GM19239 (cell line): ENCODE data around the gene SLC25A33.
"Not testable (repeated sequence)": the region's sequence is repeated elsewhere in the genome, so short reads cannot be mapped to it uniquely, and the experiment has no call there.

ENCODE experiments used
- DNase-seq: peaks from one replicate; pipeline ENCODE4 v3.0.0; 2011; ENCODE audit warnings: low spot score; ENCODE audit not compliant: insufficient read length
- FAIRE-seq: peaks from 2 replicates; lab custom pipeline; 2011; peaks lifted over from hg19 to GRCh38; lab: Jason Lieb, UNC

Gene SLC25A33

DNA sequence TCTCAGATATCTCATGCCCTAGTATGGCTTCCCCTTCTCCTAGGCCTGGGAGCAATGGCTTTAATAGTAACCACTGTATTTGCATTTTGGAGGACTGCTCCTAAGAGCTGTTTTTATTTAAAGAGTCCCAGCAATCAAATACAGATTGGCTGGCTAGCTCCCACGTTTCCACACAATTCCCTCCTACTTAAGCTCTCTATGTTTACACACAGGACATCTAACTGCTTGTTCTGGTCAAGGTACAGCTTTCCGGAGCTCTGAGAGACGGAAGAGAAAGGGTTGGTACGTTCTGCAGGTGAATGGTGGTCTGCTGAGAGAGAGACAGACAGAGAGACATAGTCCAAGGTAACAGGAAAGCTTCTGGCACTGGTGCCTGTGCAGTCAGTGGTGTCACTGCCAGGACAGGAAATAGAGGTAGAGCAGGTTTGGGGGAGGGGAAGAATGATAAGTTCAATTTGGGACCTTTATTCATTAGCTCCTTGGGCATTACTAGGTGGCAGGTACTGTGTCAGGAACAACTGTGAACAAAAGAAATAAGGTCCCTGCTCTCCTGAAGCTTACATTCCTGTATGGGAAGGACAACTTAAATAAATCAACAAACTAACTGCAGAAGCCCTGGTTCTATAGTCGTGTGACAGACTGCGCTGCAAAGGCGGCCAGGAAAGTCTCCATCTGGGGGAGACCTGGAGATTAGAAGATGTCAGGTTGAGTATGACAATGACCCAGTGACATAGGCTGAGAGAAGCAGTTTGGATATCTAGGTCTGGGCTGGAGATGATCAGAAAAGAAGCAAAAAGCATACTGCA lies 1.2 kb upstream of the SLC25A33 start:
- peak; percentile 54 for FAIRE-seq

DNA sequence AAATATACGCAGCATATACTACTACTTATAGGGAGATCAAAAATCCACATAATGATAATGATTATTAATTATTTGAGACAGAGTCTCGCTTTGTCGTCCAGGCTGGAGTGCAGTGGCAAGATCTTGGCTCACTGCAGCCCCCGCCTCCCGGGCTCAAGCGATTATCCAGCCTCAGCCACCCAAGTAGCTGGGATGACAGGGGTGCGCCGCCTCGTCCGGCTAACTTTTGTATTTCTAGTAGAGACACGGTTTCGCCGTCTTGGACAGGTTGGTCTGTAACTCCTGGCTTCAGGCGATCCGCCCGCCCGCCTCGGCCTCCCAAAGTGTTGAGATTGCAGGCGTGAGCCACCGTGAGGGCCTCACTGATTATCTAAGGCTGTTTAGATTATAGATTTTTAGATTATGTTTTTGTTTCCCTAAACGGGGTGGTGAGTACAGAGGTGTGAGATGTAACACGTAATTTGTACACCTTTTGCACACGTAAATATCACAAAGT lies 548 bp upstream of the SLC25A33 start:
- no peak for DNase-seq
- FAIRE-seq: no peak

More for the DNA sequence above, 1.2 kb upstream of the SLC25A33 start:
- DNase-seq: no peak

DNA sequence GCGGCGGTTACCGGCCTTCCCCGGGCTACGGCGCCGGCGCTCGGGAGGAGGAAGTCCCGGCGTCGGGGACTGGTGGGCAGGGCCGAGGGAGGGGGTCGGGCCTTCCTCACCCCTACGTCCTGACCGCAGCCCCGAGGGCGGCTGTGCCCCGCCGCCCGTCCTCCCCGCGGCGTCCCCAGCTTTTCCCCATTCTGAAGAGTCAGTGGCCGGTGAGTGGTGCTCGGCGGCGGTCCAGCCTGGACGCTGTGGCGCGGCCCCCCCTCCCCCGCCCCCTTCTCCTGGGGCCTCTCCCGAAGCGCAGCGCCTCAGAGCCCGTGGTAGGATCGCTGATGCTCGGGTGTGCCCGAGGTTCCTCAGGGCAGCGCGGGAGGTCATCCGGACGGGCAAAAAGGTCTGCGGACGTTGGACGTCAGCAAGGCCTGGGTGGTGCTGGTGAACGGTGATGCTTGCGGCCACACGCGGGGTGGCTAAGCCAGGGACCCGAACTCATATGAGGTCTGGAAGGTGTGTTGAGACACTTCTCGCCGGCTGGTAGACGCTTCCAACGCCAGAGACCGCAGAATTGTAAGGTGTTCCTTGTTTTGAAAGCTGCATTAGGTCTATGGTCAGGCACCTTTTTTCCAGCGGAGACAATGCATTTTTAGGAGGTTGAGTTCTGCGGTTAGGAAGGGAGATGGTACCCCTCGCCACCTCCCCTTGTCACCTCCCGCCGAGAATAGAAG lies 725 bp downstream of the SLC25A33 start:
- FAIRE-seq: peak; percentile 45
- peak; percentile 59 for DNase-seq

- FAIRE-seq: no peak
- no peak for DNase-seq
Measured at GRCh38 chr1:9542430-9542829, 3.2 kb downstream of the SLC25A33 start.

DNA sequence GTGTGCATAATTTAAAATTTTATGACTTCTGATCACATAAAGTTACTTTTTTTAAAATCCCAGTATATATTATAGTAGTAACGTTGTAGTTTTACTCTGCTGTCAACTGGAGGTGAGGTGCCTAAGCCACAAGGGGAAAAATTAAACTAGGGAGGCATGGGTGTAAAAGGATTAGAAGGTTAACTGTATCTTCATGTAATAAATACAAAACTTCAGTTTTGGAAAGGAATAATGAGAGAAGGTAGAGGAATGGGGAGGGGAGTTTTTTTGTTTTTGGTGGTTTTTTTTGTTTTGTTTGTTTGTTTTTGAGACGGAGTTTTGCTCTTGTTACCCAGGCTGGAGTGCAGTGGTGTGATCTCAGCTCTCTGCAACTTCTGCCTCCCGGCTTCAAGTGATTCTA lies 5.7 kb downstream of the SLC25A33 start:
- FAIRE-seq (no peak), DNase-seq (no peak)

GRCh38 chr1:9549955-9550546 lies 10.8 kb downstream of the SLC25A33 start:
- DNase-seq (no peak), FAIRE-seq (no peak)

DNA sequence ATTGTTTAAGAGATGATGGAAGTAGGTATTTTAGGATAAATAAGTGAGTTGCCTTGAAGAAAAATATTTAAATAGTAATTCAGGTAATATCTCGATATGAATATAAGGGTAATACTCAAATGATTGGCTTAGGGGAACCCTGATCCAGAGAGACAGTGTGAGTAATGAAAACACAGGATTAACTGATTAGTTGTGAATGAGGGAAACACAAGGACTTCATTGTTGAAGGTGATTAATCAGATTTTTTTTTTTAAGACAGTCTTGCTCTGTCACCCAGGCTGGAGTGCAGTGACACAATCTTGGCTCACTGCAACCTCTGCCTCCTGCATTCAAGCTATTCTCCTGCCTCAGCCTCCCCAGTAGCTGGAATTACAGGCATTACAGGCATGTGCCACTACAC lies 12.7 kb downstream of the SLC25A33 start:
- DNase-seq: no peak
- FAIRE-seq: no peak

DNA sequence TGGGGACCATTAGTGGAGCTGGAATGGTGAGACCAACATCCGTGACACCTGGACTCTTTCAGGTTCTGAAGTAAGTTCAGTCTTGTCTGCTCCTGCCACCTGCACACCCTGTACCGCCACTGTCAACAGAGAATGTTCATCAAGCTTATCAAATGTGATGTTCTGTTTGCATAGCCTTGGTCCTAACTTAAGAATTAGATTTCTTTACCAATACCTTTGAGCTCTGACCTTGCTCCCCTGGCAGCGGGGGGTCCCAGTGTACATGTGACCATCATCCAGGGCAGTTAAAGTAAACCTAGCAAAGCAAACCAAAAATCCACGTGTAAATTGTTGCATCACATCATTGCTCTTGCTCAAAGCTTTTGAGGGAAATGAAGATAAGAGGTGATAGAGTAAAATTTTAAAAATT lies 14.5 kb downstream of the SLC25A33 start:
- DNase-seq: no peak
- FAIRE-seq: no peak

GRCh38 chr1:9555942-9556341 lies 16.7 kb downstream of the SLC25A33 start:
- no peak for FAIRE-seq
- DNase-seq: no peak

DNA sequence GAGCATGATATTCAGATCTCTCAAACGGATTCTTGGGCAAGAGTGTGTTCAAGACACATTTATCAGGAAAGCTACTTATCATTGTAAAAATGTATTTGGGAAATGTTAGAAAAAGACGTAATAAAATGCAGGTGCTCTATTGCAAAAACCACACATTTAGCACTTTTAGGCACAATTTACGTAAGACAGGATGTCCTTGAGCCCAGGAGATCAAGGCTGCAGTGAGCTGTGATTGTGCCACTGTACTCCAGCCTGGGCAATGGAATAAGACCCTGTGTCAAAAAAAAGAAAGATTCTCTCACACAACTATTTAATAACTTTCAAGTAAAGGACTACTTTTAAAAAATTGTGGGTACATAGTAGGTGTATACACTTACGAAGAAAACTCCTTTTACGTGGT lies 18.4 kb downstream of the SLC25A33 start:
- FAIRE-seq (no peak), DNase-seq (no peak)

- FAIRE-seq: no peak
- no peak for DNase-seq
Measured at GRCh38 chr1:9558271-9558945, 19.1 kb downstream of the SLC25A33 start.

- no peak for DNase-seq
- FAIRE-seq: no peak
Measured at GRCh38 chr1:9558946-9559545, 19.8 kb downstream of the SLC25A33 start.

DNA sequence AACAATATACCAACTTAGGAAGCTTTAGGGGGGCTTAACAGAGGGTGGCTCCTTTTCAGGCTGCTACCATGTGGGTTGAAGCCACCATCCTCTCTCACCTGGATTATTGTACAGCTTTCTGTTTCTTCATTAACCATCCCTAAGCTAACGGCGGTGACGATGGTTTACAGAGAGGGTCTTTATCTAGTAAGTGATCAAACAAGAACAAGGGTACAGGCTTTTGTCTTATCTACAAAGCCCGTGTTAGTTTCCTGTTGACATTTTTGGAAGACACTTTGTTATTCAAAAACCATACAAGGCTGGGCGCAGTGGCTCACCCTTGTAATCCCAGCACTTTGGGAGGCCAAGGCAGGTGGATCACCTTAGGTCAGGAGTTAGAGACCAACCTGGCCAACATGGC lies 20.4 kb downstream of the SLC25A33 start:
- DNase-seq (no peak), FAIRE-seq (no peak)

- DNase-seq, FAIRE-seq: not testable (repeated sequence)
Measured at GRCh38 chr1:9560090-9560489, 20.8 kb downstream of the SLC25A33 start.

DNA sequence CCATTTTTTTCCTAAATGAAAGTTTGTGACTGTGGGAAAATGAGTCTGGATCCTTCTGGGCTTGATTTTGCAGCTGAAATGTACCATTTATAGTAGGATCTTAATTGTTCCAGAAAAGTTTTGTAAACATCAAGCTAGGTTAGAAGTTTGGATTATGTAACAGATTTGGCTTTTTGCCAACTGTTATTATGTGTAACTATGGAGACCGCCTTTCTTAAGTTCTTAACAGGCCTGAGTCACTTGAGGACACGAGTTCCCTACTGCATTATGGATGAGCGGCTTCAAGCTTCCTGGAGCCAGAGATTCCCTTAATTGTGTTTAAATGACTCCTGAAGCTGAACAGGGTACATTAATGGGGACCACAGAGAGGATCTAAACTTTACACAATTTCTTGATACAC lies 22.2 kb downstream of the SLC25A33 start:
- FAIRE-seq (no peak), DNase-seq (no peak)

DNA sequence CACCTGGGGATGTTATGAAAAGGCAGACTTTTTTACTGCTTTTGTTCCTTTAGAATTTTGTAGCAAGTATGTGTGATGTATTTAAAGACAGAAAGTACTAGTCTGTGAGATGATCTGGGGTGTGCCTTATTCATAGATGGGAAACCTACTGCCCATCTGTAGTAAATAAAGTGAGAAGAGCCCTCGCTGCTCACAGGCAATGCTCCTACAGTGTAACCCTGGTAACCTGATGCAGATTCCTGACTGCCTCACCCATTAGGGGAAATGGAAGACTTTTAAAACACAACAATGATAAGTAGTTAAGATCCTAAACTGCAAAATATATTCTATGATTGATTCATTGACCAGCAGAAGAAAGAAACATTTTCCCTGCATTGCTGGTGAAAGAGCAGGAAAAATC lies 30.0 kb downstream of the SLC25A33 start:
- DNase-seq (no peak), FAIRE-seq (no peak)

- not testable (repeated sequence) for FAIRE-seq, DNase-seq
Measured at GRCh38 chr1:9570886-9571529, 31.7 kb downstream of the SLC25A33 start.

DNA sequence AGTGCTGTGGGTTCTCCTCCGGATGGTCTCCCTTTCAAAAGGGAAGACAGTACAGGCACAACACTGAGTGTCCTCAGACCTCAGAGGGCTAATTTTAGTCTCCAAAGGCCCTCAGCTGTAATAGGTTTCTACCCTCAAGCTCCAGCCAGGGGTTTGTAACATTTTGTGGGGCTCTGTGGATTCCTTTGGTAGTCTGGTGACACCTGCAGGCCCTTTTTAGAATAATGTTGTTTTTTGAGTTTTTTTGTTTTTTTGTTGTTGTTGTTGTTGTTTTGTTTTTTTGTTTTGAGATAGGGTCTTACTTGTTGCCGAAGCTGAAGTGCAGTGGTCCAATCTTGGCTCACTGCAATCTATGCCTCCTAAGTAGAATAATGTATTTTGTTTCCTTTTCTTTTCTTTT lies 34.5 kb downstream of the SLC25A33 start:
- DNase-seq: no peak
- no peak for FAIRE-seq

DNA sequence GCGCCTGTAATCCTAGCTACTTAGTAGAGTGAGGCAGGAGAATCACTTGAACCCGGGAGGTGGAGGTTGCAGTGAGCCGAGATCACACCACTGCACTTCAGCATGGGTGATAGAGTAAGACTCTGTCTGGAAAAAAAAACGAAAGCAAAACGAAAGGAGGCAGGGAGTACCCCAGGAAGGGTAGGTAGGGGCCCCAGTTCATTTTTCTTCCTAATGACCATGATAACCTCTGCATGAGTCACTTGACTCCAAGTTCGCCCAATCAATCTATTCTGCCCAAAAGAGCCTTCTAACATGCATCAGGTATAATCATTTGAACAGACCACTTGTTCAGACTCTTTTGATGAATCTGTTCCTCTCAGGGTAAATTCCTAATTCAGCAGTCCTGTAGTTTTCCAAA lies 36.2 kb downstream of the SLC25A33 start:
- FAIRE-seq: no peak
- DNase-seq: no peak

GRCh38 chr1:9576903-9577302 lies 37.6 kb downstream of the SLC25A33 start:
- no peak for FAIRE-seq

More at GRCh38 chr1:9576903-9577302, 37.6 kb downstream of the SLC25A33 start:
- DNase-seq: no peak
